H1 (cell line): ENCODE measurements around the gene BIK. TPM values are rescaled to one million over a fixed set of nuclear protein-coding genes. Genes with fewer than 3 reads are reported as not detected.

Experiments
- CTCF ChIA-PET: fragments of 300-600 bp; sonication (Branson Sonifier 250); formaldehyde crosslinking; loops from one replicate; lab custom pipeline; 2021; ENCODE audit not compliant: partially characterized antibody; lab: Charles Lee
- POLR2A ChIA-PET: fragments of 300-600 bp; sonication (Branson Sonifier 250); formaldehyde crosslinking; loops from one replicate; lab custom pipeline; 2021; ENCODE audit warnings: inconsistent platforms; ENCODE audit not compliant: partially characterized antibody; lab: Charles Lee
- DNase-seq, 2 experiments: peaks; one replicate each; pipeline versions ENCODE4 v3.0.0 to v3.0.0-alpha.2; 2010 to 2022; ENCODE audit warnings: low spot score in 2 of 2, low read depth in 1 of 2, mixed read lengths in 1 of 2
- FAIRE-seq: peaks from 2 replicates; lab custom pipeline; 2011; peaks lifted over from hg19 to GRCh38; lab: Jason Lieb, UNC
- H2AFZ ChIP-seq: 2 replicates; pipeline ENCODE4 v1.8.1; 2012; ENCODE audit warnings: low read length, inconsistent platforms
- H2AK5ac ChIP-seq: 2 replicates; pipeline ENCODE4 v1.6.1; 2013; ENCODE audit warnings: low read depth, low read length
- H2BK120ac ChIP-seq: replicated peaks from 2 replicates; pipeline ENCODE3; 2013; ENCODE audit warnings: low read depth, low read length, inconsistent platforms
- H2BK12ac ChIP-seq: 2 replicates; pipeline ENCODE4 v1.6.1; 2013; ENCODE audit warnings: low read depth, low read length
- H2BK15ac ChIP-seq: 2 replicates; pipeline ENCODE4 v1.6.1; 2013; ENCODE audit warnings: low read length
- H2BK20ac ChIP-seq: 2 replicates; pipeline ENCODE4 v1.6.1; 2013; ENCODE audit warnings: low read length
- H2BK5ac ChIP-seq: 2 replicates; pipeline ENCODE4 v1.6.1; 2013; ENCODE audit warnings: low read depth, low read length
- H3K14ac ChIP-seq: 2 replicates; pipeline ENCODE4 v1.6.1; 2013; ENCODE audit warnings: inconsistent platforms; ENCODE audit not compliant: insufficient read length
- H3K18ac ChIP-seq: 2 replicates; pipeline ENCODE4 v1.6.1; 2013; ENCODE audit warnings: low read length; ENCODE audit errors: extremely low read depth
- H3K23ac ChIP-seq: 2 replicates; pipeline ENCODE4 v1.6.1; 2013; ENCODE audit warnings: inconsistent platforms; ENCODE audit not compliant: insufficient read length
- H3K23me2 ChIP-seq: 2 replicates; pipeline ENCODE4 v1.6.1; 2013; ENCODE audit warnings: low read depth, low read length
- H3K27ac ChIP-seq: 2 replicates; pipeline ENCODE4 v1.6.1; 2011; ENCODE audit warnings: low read depth, low read length, inconsistent platforms
- H3K27me3 ChIP-seq, 4 experiments: replicated peaks in 1 of 4; 1 replicate in 1 of 4; 2 replicates in 3 of 4; pipeline versions ENCODE4 v1.6.1 to v1.8.1; 2011 to 2013; ENCODE audit warnings: low read length in 3 of 4, mild to moderate bottlenecking in 3 of 4, inconsistent platforms in 2 of 4, mixed read lengths in 2 of 4, moderate library complexity in 1 of 4; ENCODE audit not compliant: control insufficient read depth in 3 of 4, insufficient read depth in 3 of 4; ENCODE audit errors: extremely low read depth in 1 of 4
- H3K36me3 ChIP-seq, 4 experiments: 2 replicates each; pipeline versions ENCODE4 v1.6.1 to v1.8.1; 2011 to 2013; ENCODE audit warnings: mild to moderate bottlenecking in 4 of 4, low read length in 3 of 4, moderate library complexity in 2 of 4, control low read depth in 1 of 4, inconsistent platforms in 1 of 4; ENCODE audit not compliant: insufficient read depth in 4 of 4, control insufficient read depth in 2 of 4
- H3K4ac ChIP-seq: replicated peaks from 2 replicates; pipeline ENCODE3; 2013; ENCODE audit warnings: low read length, low read depth, mixed read lengths, inconsistent platforms; ENCODE audit not compliant: insufficient read length
- H3K4me1 ChIP-seq, 4 experiments: replicated peaks in 1 of 4; 1 replicate in 1 of 4; 2 replicates in 3 of 4; pipeline versions ENCODE4 v1.6.1 to v1.8.1; 2011 to 2013; ENCODE audit warnings: low read length in 3 of 4, inconsistent platforms in 2 of 4, mixed read lengths in 1 of 4; ENCODE audit not compliant: insufficient read depth in 4 of 4, control insufficient read depth in 3 of 4
- H3K4me2 ChIP-seq, 2 experiments: 2 replicates each; pipeline versions ENCODE4 v1.6.1 to v1.8.1; 2011 to 2013; ENCODE audit warnings: low read depth in 2 of 2, low read length in 2 of 2, control low read depth in 1 of 2, inconsistent platforms in 1 of 2, mild to moderate bottlenecking in 1 of 2; ENCODE audit not compliant: insufficient read depth in 1 of 2
- H3K4me3 ChIP-seq, 4 experiments: fragments of 200-600, 300-600 bp in 1 of 4; sonication (generic), shearing (Covaris generic), sonication (Bioruptor Twin) in 1 of 4; 2 replicates each; pipeline versions ENCODE4 v1.5.1 to v1.8.1; 2011 to 2016; ENCODE audit warnings: low read length in 4 of 4, low read depth in 3 of 4, control low read depth in 2 of 4, inconsistent platforms in 2 of 4, mild to moderate bottlenecking in 2 of 4, mixed read lengths in 1 of 4, moderate library complexity in 1 of 4; ENCODE audit not compliant: insufficient read depth in 2 of 4; ENCODE audit errors: extremely low read depth in 1 of 4
- H3K56ac ChIP-seq: replicated peaks from 2 replicates; pipeline ENCODE3; 2013; ENCODE audit warnings: low read depth, mild to moderate bottlenecking, mixed read lengths, low read length, inconsistent platforms; ENCODE audit not compliant: insufficient read length
- H3K79me1 ChIP-seq: 2 replicates; pipeline ENCODE4 v1.6.1; 2013; ENCODE audit warnings: low read depth, low read length, control low read depth
- H3K79me2 ChIP-seq, 2 experiments: 2 replicates each; pipeline versions ENCODE4 v1.6.1 to v1.8.1; 2012 to 2013; ENCODE audit warnings: low read length in 2 of 2, mild to moderate bottlenecking in 2 of 2, inconsistent platforms in 1 of 2; ENCODE audit not compliant: insufficient read depth in 2 of 2, control insufficient read depth in 1 of 2
- H3K9ac ChIP-seq, 4 experiments: replicated peaks in 1 of 4; 1 replicate in 1 of 4; 2 replicates in 3 of 4; pipeline versions ENCODE4 v1.6.1 to v1.8.1; 2011 to 2013; ENCODE audit warnings: low read depth in 3 of 4, low read length in 3 of 4, control low read depth in 2 of 4, mild to moderate bottlenecking in 2 of 4, moderate library complexity in 2 of 4, inconsistent platforms in 1 of 4; ENCODE audit errors: extremely low read depth in 1 of 4
- H3K9me3 ChIP-seq, 2 experiments: 2 replicates each; pipeline versions ENCODE4 v1.6.1 to v1.8.1; 2012 to 2013; ENCODE audit warnings: mild to moderate bottlenecking in 2 of 2, moderate library complexity in 2 of 2, control low read depth in 1 of 2, inconsistent platforms in 1 of 2, low read depth in 1 of 2, low read length in 1 of 2, mixed read lengths in 1 of 2; ENCODE audit not compliant: insufficient read depth in 2 of 2
- H4K20me1 ChIP-seq, 2 experiments: replicated peaks in 1 of 2; 2 replicates each; pipeline versions ENCODE3 to v1.8.1; 2011 to 2013; ENCODE audit warnings: inconsistent platforms in 2 of 2, low read length in 2 of 2, mild to moderate bottlenecking in 1 of 2; ENCODE audit not compliant: insufficient read depth in 2 of 2, control insufficient read depth in 1 of 2
- H4K5ac ChIP-seq: 2 replicates; pipeline ENCODE4 v1.6.1; 2013; ENCODE audit warnings: low read length, low read depth, mixed read lengths, inconsistent platforms; ENCODE audit not compliant: insufficient read length
- H4K8ac ChIP-seq: 2 replicates; pipeline ENCODE4 v1.8.0; 2013; ENCODE audit warnings: mild to moderate bottlenecking, moderate library complexity, low read length, inconsistent platforms; ENCODE audit not compliant: insufficient read depth; ENCODE audit errors: extremely low read depth
- H4K91ac ChIP-seq: replicated peaks from 2 replicates; pipeline ENCODE3; 2013; ENCODE audit warnings: low read length, mixed read lengths, inconsistent platforms; ENCODE audit not compliant: insufficient read length
- CHD2 ChIP-seq: IDR thresholded peaks from 2 replicates; pipeline ENCODE4 v1.6.1; 2012; ENCODE audit warnings: low read length, improper control_type of control experiment
- CREB1 ChIP-seq: IDR thresholded peaks from 2 replicates; pipeline ENCODE4 v1.6.1; 2012; ENCODE audit warnings: inconsistent platforms
- CTCF ChIP-seq, 3 experiments: IDR thresholded peaks; 1 replicate in 2 of 3; 2 replicates in 1 of 3; pipeline versions ENCODE4 v1.5.1 to v1.6.1; 2011; ENCODE audit warnings: low read length in 3 of 3, mild to moderate bottlenecking in 3 of 3, inconsistent platforms in 2 of 3, low read depth in 1 of 3, moderate library complexity in 1 of 3; ENCODE audit not compliant: insufficient read depth in 1 of 3; ENCODE audit errors: control extremely low read depth in 1 of 3
- RFX5 ChIP-seq: IDR thresholded peaks from 2 replicates; pipeline ENCODE4 v1.6.1; 2011; ENCODE audit warnings: low read depth, low read length, improper control_type of control experiment, borderline replicate concordance
- SP1 ChIP-seq: IDR thresholded peaks from 2 replicates; pipeline ENCODE4 v1.6.1; 2011; ENCODE audit warnings: low read depth, low read length
- SRF ChIP-seq: IDR thresholded peaks from 2 replicates; pipeline ENCODE4 v1.6.1; 2011; ENCODE audit warnings: mild to moderate bottlenecking, low read depth, low read length, moderate library complexity
- TAF7 ChIP-seq: optimal IDR thresholded peaks from 2 replicates; pipeline ENCODE3; 2011; ENCODE audit warnings: low read depth, mild to moderate bottlenecking, inconsistent platforms, low read length, moderate library complexity, borderline replicate concordance
- TEAD4 ChIP-seq: IDR thresholded peaks from 2 replicates; pipeline ENCODE4 v1.6.1; 2012; ENCODE audit warnings: low read depth, low read length, inconsistent platforms, mixed read lengths
- USF2 ChIP-seq: IDR thresholded peaks from 2 replicates; pipeline ENCODE4 v1.6.1; 2011; ENCODE audit warnings: low read length, improper control_type of control experiment
- WGBS, 2 experiments: shearing (Covaris generic) in 1 of 2; methylation state at CpG; one replicate each; pipeline versions ENCODE4 v1.1.6 to v1.1.7; 2013 to 2015; ENCODE audit warnings: low lambda C conversion rate in 2 of 2, mixed read lengths in 2 of 2, inconsistent platforms in 1 of 2, low coverage in 1 of 2, missing lambda C conversion rate in 1 of 2; ENCODE audit not compliant: insufficient replicate concordance in 2 of 2, insufficient coverage in 1 of 2, insufficient read length in 1 of 2; ENCODE audit errors: extremely low coverage in 1 of 2, missing lambda C conversion rate in 1 of 2; 5-methylcytosine and 5-hydroxymethylcytosine counted together
- polyA plus RNA-seq, 7 experiments: library from polyadenylated mRNA; depleted of rRNA in 3 of 7; stranded (reverse) in 5 of 7; unstranded in 2 of 7; fragments of >200 nt in 5 of 7; fragments of 200-250 nt in 2 of 7; gene quantifications; 1 replicate in 5 of 7; 2 replicates in 1 of 7; 4 replicates in 1 of 7; pipeline versions ENCODE4 v1.2.1 to v1.2.3, GENCODE V29; 2011 to 2013; ENCODE audit warnings: missing spikeins in 2 of 7, mixed read lengths in 2 of 7
- total RNA-seq: library from RNA; stranded (reverse); fragmentation: NEBNext Ultra II Directional; extraction: Animal tissue kit (Norgen Biotek cat#: 25700); gene quantifications from 2 replicates; pipeline ENCODE4 v1.2.1, GENCODE V29; 2021

The BIK gene
- total and polyA plus RNA-seq, 2 of the 8 experiments (the other 6 are each of a cell fraction or from before 2014, with no cell fraction given), result 3.3 to 5.5 TPM

- Histone ChIP-seq H4K20me1 (peaks cover 0 to 4% of the 10 kb centered on the region in 2 experiments), H3K4ac (no peak overlapping the region), H3K27me3 (no peaks in the 10 kb centered on the region; a peak in 1 of 7 replicates), H3K4me3 (no peak overlapping the region), H3K9ac (no peak overlapping the region; a peak in 1 of 7 replicates), H3K4me1 (peaks cover 0 to 8% (median 5%) of the 10 kb centered on the region in 4 experiments; a peak in 4 of 7 replicates), H2BK120ac (no peak overlapping the region), H3K14ac (no peak overlapping the region), H4K5ac (no peak overlapping the region), H3K23me2 (no peaks in the 10 kb centered on the region), H2BK15ac (no peak overlapping the region), H3K79me1 (no peaks in the 10 kb centered on the region), H3K18ac (0 out of 2 replicates have a peak overlapping the region, but pooled peaks have one; percentile 32), H2BK12ac (no peak overlapping the region), H3K56ac (no peak overlapping the region), H2BK20ac (no peak overlapping the region), H4K91ac (no peak overlapping the region), H3K23ac (no peak overlapping the region), H3K27ac (no peak overlapping the region), H2BK5ac (no peak overlapping the region), H3K36me3 (no peaks in the 10 kb centered on the region), H3K4me2 (no peak overlapping the region), H3K9me3 (no peaks in the 10 kb centered on the region), H4K8ac (no peak overlapping the region), H3K79me2 (no peaks in the 10 kb centered on the region), H2AK5ac (no peak overlapping the region), H2AFZ (no peak overlapping the region)
- POLR2A ChIA-PET, result interaction anchor here (2.3 kb wide), 1 partner anchor 9 kb away, joined by 11 read pairs; no protein-coding TSS in a partner anchor
- DNase-seq (peak in 1 of 2 experiments; percentile 77), FAIRE-seq (no peak)
- CTCF ChIA-PET, result interaction anchor here (0.6 to 1.3 kb wide), 13 partner anchors 10 to 360 kb away, joined by 3 to 4 read pairs (median 3); partner anchors contain the start of gene MCAT
- 73% methylated on average over 17 of the region's 18 CpGs; no CpG with 5 or more reads in 1 of the 2 experiments for WGBS, 2 experiments
- TF ChIP-seq SP1, result no peak
- TF ChIP-seq USF2, result no peak
- TF ChIP-seq TEAD4, result 0 out of 2 replicates have a peak, but pooled peaks have one; percentile 45
- peak; percentile 74 to 91 (median 84) for TF ChIP-seq CTCF (IDR thresholded peaks at IDR 0.05; ENCODE audit: control extremely low read depth in 1 of 3, insufficient read depth in 1 of 3, low read depth in 1 of 3, low read length in 3 of 3)
- no peak for TF ChIP-seq RFX5
- TF ChIP-seq CREB1, result peak; percentile 9; the same call in 1 of the 2 replicates
- no peak for TF ChIP-seq TAF7
- no peak for TF ChIP-seq SRF
- TF ChIP-seq CHD2, result no peak
Measured at GRCh38 chr22:43159484-43160178, 49.1 kb downstream of the BIK start.
